ENCODE results near the gene MTMR3.

The MTMR3 gene

GRCh38 chr22:29872989-29873388 is 10.0 kb upstream of the MTMR3 start:
- H3K27me3 ChIP-seq (ENCODE audit: control insufficient read depth, low read length): peaks cover 2% of the 10 kb centered on the region; the same call in 1 of the 2 replicates
- no peaks in the 10 kb centered on the region for H3K9me3 ChIP-seq (ENCODE audit: control insufficient read depth, insufficient read depth, low read length)
- no peaks in the 10 kb centered on the region for H3K79me2 ChIP-seq (ENCODE audit: control insufficient read depth, low read length)
- H3K4me1 ChIP-seq (ENCODE audit: control insufficient read depth, low read length): peaks cover 6% of the 10 kb centered on the region
- no peak overlapping the region for H3K4me3 ChIP-seq (ENCODE audit: low read length)
- no peaks in the 10 kb centered on the region for H3K36me3 ChIP-seq (ENCODE audit: control insufficient read depth, low read length)
- H4K20me1 ChIP-seq (ENCODE audit: control insufficient read depth, insufficient read depth, low read depth, low read length): no peaks in the 10 kb centered on the region
- TF ChIP-seq EZH2phosphoT487 (IDR thresholded peaks at IDR 0.05; ENCODE audit: borderline replicate concordance, low read length): no peak
- no peak for TF ChIP-seq CTCF (IDR thresholded peaks at IDR 0.05; ENCODE audit: low read depth, low read length, poor library complexity, severe bottlenecking)
- no peak overlapping the region for H3K27ac ChIP-seq (ENCODE audit: low read depth, low read length)
- no peak overlapping the region for H3K4me2 ChIP-seq (ENCODE audit: low read length)
- no peaks in the 10 kb centered on the region for H3K9me2 ChIP-seq (replicated peaks; ENCODE audit: control insufficient read depth, low read length)
- no peaks in the 10 kb centered on the region for H3F3A ChIP-seq (ENCODE audit: control insufficient read depth, insufficient read depth)

GRCh38 chr22:29873943-29874342 is 9.0 kb upstream of the MTMR3 start:
- peaks cover 2% of the 10 kb centered on the region; the same call in 1 of the 2 replicates for H3K27me3 ChIP-seq (ENCODE audit: control insufficient read depth, low read length)
- no peaks in the 10 kb centered on the region for H3K9me2 ChIP-seq (replicated peaks; ENCODE audit: control insufficient read depth, low read length)
- TF ChIP-seq EZH2phosphoT487 (IDR thresholded peaks at IDR 0.05; ENCODE audit: borderline replicate concordance, low read length): no peak
- peaks cover 6% of the 10 kb centered on the region for H3K4me1 ChIP-seq (ENCODE audit: control insufficient read depth, low read length)
- H3K27ac ChIP-seq (ENCODE audit: low read depth, low read length): no peak overlapping the region
- no peaks in the 10 kb centered on the region for H3K36me3 ChIP-seq (ENCODE audit: control insufficient read depth, low read length)
- no peaks in the 10 kb centered on the region for H3K9me3 ChIP-seq (ENCODE audit: control insufficient read depth, insufficient read depth, low read length)
- 0 out of 2 replicates have a peak overlapping the region, but pooled peaks have one; percentile 8 for H3K4me2 ChIP-seq (ENCODE audit: low read length)
- no peaks in the 10 kb centered on the region for H4K20me1 ChIP-seq (ENCODE audit: control insufficient read depth, insufficient read depth, low read depth, low read length)
- no peak overlapping the region for H3K4me3 ChIP-seq (ENCODE audit: low read length)
- no peaks in the 10 kb centered on the region for H3F3A ChIP-seq (ENCODE audit: control insufficient read depth, insufficient read depth)
- no peaks in the 10 kb centered on the region for H3K79me2 ChIP-seq (ENCODE audit: control insufficient read depth, low read length)

GRCh38 chr22:29877620-29878019 is 5.4 kb upstream of the MTMR3 start:
- Histone ChIP-seq H3K9me2 (replicated peaks; ENCODE audit: control insufficient read depth, low read length) (no peaks in the 10 kb centered on the region), H3K27me3 (ENCODE audit: control insufficient read depth, low read length) (peaks cover 2% of the 10 kb centered on the region; the same call in 1 of the 2 replicates), H3K27ac (ENCODE audit: low read depth, low read length) (no peak overlapping the region), H4K20me1 (ENCODE audit: control insufficient read depth, insufficient read depth, low read depth, low read length) (no peaks in the 10 kb centered on the region), H3K79me2 (ENCODE audit: control insufficient read depth, low read length) (no peaks in the 10 kb centered on the region), H3F3A (ENCODE audit: control insufficient read depth, insufficient read depth) (no peaks in the 10 kb centered on the region), H3K4me1 (ENCODE audit: control insufficient read depth, low read length) (peaks cover 6% of the 10 kb centered on the region), H3K36me3 (ENCODE audit: control insufficient read depth, low read length) (no peaks in the 10 kb centered on the region), H3K4me3 (ENCODE audit: low read length) (no peak overlapping the region), H3K9me3 (ENCODE audit: control insufficient read depth, insufficient read depth, low read length) (no peaks in the 10 kb centered on the region), H3K4me2 (ENCODE audit: low read length) (no peak overlapping the region)
- TF ChIP-seq EZH2phosphoT487 (IDR thresholded peaks at IDR 0.05; ENCODE audit: borderline replicate concordance, low read length) (no peak), CTCF (IDR thresholded peaks at IDR 0.05; ENCODE audit: low read depth, low read length, poor library complexity, severe bottlenecking) (no peak)

GRCh38 chr22:29879753-29880152 is 3.2 kb upstream of the MTMR3 start:
- H3K4me2 ChIP-seq (ENCODE audit: low read length): no peak overlapping the region
- H3F3A ChIP-seq (ENCODE audit: control insufficient read depth, insufficient read depth): no peaks in the 10 kb centered on the region
- peaks cover 6% of the 10 kb centered on the region for H3K4me1 ChIP-seq (ENCODE audit: control insufficient read depth, low read length)
- H3K27me3 ChIP-seq (ENCODE audit: control insufficient read depth, low read length): no peaks in the 10 kb centered on the region
- no peak overlapping the region for H3K27ac ChIP-seq (ENCODE audit: low read depth, low read length)
- no peaks in the 10 kb centered on the region for H4K20me1 ChIP-seq (ENCODE audit: control insufficient read depth, insufficient read depth, low read depth, low read length)
- no peak for TF ChIP-seq EZH2phosphoT487 (IDR thresholded peaks at IDR 0.05; ENCODE audit: borderline replicate concordance, low read length)
- TF ChIP-seq CTCF (IDR thresholded peaks at IDR 0.05; ENCODE audit: low read depth, low read length, poor library complexity, severe bottlenecking): no peak
- no peak overlapping the region for H3K4me3 ChIP-seq (ENCODE audit: low read length)
- no peaks in the 10 kb centered on the region for H3K9me3 ChIP-seq (ENCODE audit: control insufficient read depth, insufficient read depth, low read length)
- H3K9me2 ChIP-seq (replicated peaks; ENCODE audit: control insufficient read depth, low read length): no peaks in the 10 kb centered on the region
- H3K79me2 ChIP-seq (ENCODE audit: control insufficient read depth, low read length): peaks cover 17% of the 10 kb centered on the region
- no peaks in the 10 kb centered on the region; the same call in 1 of the 2 replicates for H3K36me3 ChIP-seq (ENCODE audit: control insufficient read depth, low read length)

Data from DOHH2 (cell line).